ENCODE data around the gene SPDYC. TPM values are rescaled to one million over a fixed set of nuclear protein-coding genes. Genes with fewer than 3 reads are reported as not detected.

SPDYC gene
- total and polyA plus RNA-seq, 9 of the 15 experiments (the other 6 are each of a cell fraction or from before 2014, with no cell fraction given): 4.4 to 18.8 (median 9.2) TPM

GRCh38 chr11:65125197-65126056 is 44.6 kb upstream of the SPDYC start:
- POLR2A ChIA-PET: interaction anchor here (0.6 to 9.5 kb wide), 8 partner anchors 8 to 157 kb away, joined by 3 to 182 read pairs (median 3); partner anchors contain the start of genes SPDYC, SYVN1, TM7SF2 and VPS51
- BruUV-seq (replicated peaks): no TSS peak
- Histone ChIP-seq H3K9ac (ENCODE audit: insufficient read depth in 1 of 2, low read depth in 2 of 2, low read length in 2 of 2) (0 out of 4 replicates have a peak overlapping the region, but pooled peaks of 1 of the 2 experiments have one; percentile 6), H2AFZ (ENCODE audit: low read depth, low read length) (no peak overlapping the region), H3K9me1 (ENCODE audit: control insufficient read depth, insufficient read depth, low read length) (no peaks in the 10 kb centered on the region), H3K27me3 (ENCODE audit: control insufficient read depth in 2 of 2, insufficient read depth in 2 of 2, low read length in 2 of 2) (no peaks in the 10 kb centered on the region), H3K4me1 (replicated peaks in 1 of 2; ENCODE audit: control insufficient read depth in 2 of 2, insufficient read depth in 2 of 2, low read length in 2 of 2) (peaks cover 8 to 16% of the 10 kb centered on the region in 2 experiments; a peak in 4 of 5 replicates), H4K20me1 (replicated peaks; ENCODE audit: control insufficient read depth, insufficient read depth, low read length) (peaks cover 6% of the 10 kb centered on the region; the same call in 1 of the 2 replicates), H3K27ac (ENCODE audit: extremely low read depth, low read depth, low read length) (no peak overlapping the region; the same call in 2 of the 3 replicates), H3K4me2 (ENCODE audit: insufficient read depth, low read length) (no peak overlapping the region), H3K9me3 (replicated peaks; ENCODE audit: control insufficient read depth, insufficient read depth, low read depth, low read length) (no peaks in the 10 kb centered on the region), H3K36me3 (ENCODE audit: control insufficient read depth, insufficient read depth, low read length) (peaks cover 79% of the 10 kb centered on the region), H3K79me2 (ENCODE audit: control insufficient read depth, insufficient read depth, low read length) (peaks cover 47% of the 10 kb centered on the region), H3K4me3 (no peak overlapping the region)
- ATAC-seq (no peak), FAIRE-seq (no peak), DNase-seq (ENCODE audit: extremely low read depth in 1 of 4, low spot score in 3 of 4) (peak in 1 of 4 experiments; percentile 3)
- 88% methylated on average over 12 of the region's 12 CpGs for WGBS (ENCODE audit: insufficient coverage, low coverage, missing lambda C conversion rate)
- intact Hi-C loops (cut with micrococcal nuclease): no loop called here
- in situ Hi-C loops (cut with MboI): no loop called here
- CTCF ChIA-PET (ENCODE audit: low intra/inter-chr PET ratio): no interaction called here
- TF ChIP-seq CBX3 (IDR thresholded peaks at IDR 0.05; ENCODE audit: borderline replicate concordance in 1 of 2, low read length in 2 of 2) (no peak), FOSL1 (tag; conservative IDR thresholded peaks at IDR 0.05) (peak; percentile 16; the same call in 1 of the 2 replicates), ZNF589 (CRISPR knock-in tag; IDR thresholded peaks at IDR 0.05; ENCODE audit: low read depth) (no peak), RHOXF2B (CRISPR knock-in tag; conservative IDR thresholded peaks at IDR 0.05) (no peak), PREB (CRISPR knock-in tag; IDR thresholded peaks at IDR 0.05) (no peak), REST (IDR thresholded peaks at IDR 0.05; ENCODE audit: borderline replicate concordance) (no peak), REST (CRISPR knock-in tag; IDR thresholded peaks at IDR 0.05; ENCODE audit: low read depth) (no peak), TFAP4 (CRISPR knock-in tag; IDR thresholded peaks at IDR 0.05; ENCODE audit: borderline replicate concordance) (0 out of 2 replicates have a peak, but pooled peaks have one; percentile 11)
